Endodermal cell (in vitro differentiated cells): ENCODE results near the gene ZNF423. TPM values are rescaled to one million over a fixed set of nuclear protein-coding genes. Genes with fewer than 3 reads are reported as not detected.
A peak's percentile ranks its signal among the peaks of the same experiment; 100 is the strongest.

Experiments
- DNase-seq: peaks from one replicate; pipeline ENCODE4 v3.0.0-alpha.2; 2017
- H3K27ac ChIP-seq: 2 replicates; pipeline ENCODE4 v1.5.1; 2013; ENCODE audit warnings: mild to moderate bottlenecking, low read depth, low read length, moderate library complexity
- H3K27me3 ChIP-seq: 2 replicates; pipeline ENCODE4 v1.6.1; 2013; ENCODE audit warnings: mild to moderate bottlenecking, low read length, moderate library complexity; ENCODE audit not compliant: insufficient read depth, control insufficient read depth, poor library complexity, severe bottlenecking
- H3K36me3 ChIP-seq: 2 replicates; pipeline ENCODE4 v1.7.0; 2013; ENCODE audit warnings: mild to moderate bottlenecking, low read length, moderate library complexity; ENCODE audit not compliant: control insufficient read depth, insufficient read depth
- H3K4me1 ChIP-seq: one replicate; pipeline ENCODE4 v1.7.0; 2013; ENCODE audit warnings: low read length; ENCODE audit not compliant: control insufficient read depth, insufficient read depth
- H3K4me3 ChIP-seq: 2 replicates; pipeline ENCODE4 v1.5.1; 2013; ENCODE audit warnings: mild to moderate bottlenecking, low read length, moderate library complexity
- H3K9ac ChIP-seq: 2 replicates; pipeline ENCODE4 v1.6.1; 2013; ENCODE audit warnings: mild to moderate bottlenecking, low read length, moderate library complexity; ENCODE audit not compliant: poor library complexity, severe bottlenecking; ENCODE audit errors: extremely low read depth
- H3K9me3 ChIP-seq: 2 replicates; pipeline ENCODE4 v1.6.1; 2013; ENCODE audit warnings: mild to moderate bottlenecking, low read length, moderate library complexity; ENCODE audit not compliant: control insufficient read depth
- H3K27ac Mint-ChIP-seq: 2 replicates; pipeline ENCODE4 v1.8.0; 2020; ENCODE audit warnings: mixed read lengths
- H3K27me3 Mint-ChIP-seq: 2 replicates; pipeline ENCODE4 v1.8.0; 2021; ENCODE audit warnings: mild to moderate bottlenecking, mixed read lengths; ENCODE audit not compliant: insufficient read depth
- H3K36me3 Mint-ChIP-seq: 2 replicates; pipeline ENCODE4 v1.8.0; 2020; ENCODE audit warnings: low read depth, mixed read lengths
- H3K4me1 Mint-ChIP-seq: 2 replicates; pipeline ENCODE4 v1.8.0; 2020; ENCODE audit warnings: mixed read lengths
- H3K4me3 Mint-ChIP-seq: 2 replicates; pipeline ENCODE4 v1.8.0; 2020; ENCODE audit warnings: mild to moderate bottlenecking, moderate library complexity, mixed read lengths
- H3K9me3 Mint-ChIP-seq: 2 replicates; pipeline ENCODE4 v1.8.0; 2020; ENCODE audit warnings: mild to moderate bottlenecking, mixed read lengths
- WGBS, 2 experiments: methylation state at CpG; one replicate each; pipeline versions ENCODE4 v1.1.5 to v1.1.7; 2013; ENCODE audit warnings: missing lambda C conversion rate in 2 of 2, mixed read lengths in 1 of 2; ENCODE audit not compliant: insufficient coverage in 1 of 2, insufficient read length in 1 of 2; 5-methylcytosine and 5-hydroxymethylcytosine counted together
- total RNA-seq, 2 donors: library from RNA; stranded (reverse); fragmentation: NEBNext Ultra II Directional in 1 of 2; extraction: Animal tissue kit (Norgen Biotek cat#: 25700) in 1 of 2; gene quantifications; 2 replicates in 1 of 2; 3 replicates in 1 of 2; pipeline ENCODE4 v1.2.1, GENCODE V29; 2021
- TF ChIP-seq, protein P1 (sequence below): fragments of 200-600 bp; sonication (generic); conservative IDR thresholded peaks from 2 replicates; pipeline ENCODE4 v1.5.0; 2021; ENCODE audit warnings: antibody characterized with exemption, mild to moderate bottlenecking

Gene ZNF423
- total RNA-seq, 2 donors from 2014 or later = 30.3 to 41.9 TPM

DNA sequence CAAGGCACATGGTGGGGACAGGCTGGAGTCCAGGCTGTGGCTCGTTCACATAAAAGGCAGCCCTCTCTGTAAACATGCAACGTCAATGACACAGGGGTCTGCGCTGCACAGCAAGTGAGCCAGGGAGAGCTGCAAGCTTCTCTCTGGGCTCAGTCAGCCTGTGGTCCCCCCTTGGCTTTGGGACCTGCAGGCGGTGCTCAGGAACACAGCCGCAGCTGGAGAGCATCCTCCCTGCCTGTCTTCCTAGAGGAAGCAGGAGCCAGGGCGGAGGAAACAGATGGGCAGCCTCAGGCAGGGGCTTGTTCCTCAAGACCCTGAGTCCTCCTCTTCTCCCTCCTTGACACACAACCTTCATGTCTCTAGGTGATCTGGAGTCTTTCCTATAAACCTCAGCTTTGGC lies 254.3 kb downstream of the ZNF423 start:
- no peaks in the 10 kb centered on the region for H3K27me3 ChIP-seq
- H3K4me1 ChIP-seq = peaks cover 8% of the 10 kb centered on the region
- DNase-seq = peak; percentile 32
- H3K9ac ChIP-seq = no peak overlapping the region
- no peaks in the 10 kb centered on the region for H3K9me3 ChIP-seq
- Mint-ChIP-seq H3K4me1 (peaks cover 9% of the 10 kb centered on the region), H3K4me3 (no peak overlapping the region), H3K27ac (no peak overlapping the region), H3K9me3 (no peaks in the 10 kb centered on the region), H3K36me3 (no peaks in the 10 kb centered on the region), H3K27me3 (no peaks in the 10 kb centered on the region)
- no peaks in the 10 kb centered on the region for H3K36me3 ChIP-seq
- TF ChIP-seq, protein P1, sequence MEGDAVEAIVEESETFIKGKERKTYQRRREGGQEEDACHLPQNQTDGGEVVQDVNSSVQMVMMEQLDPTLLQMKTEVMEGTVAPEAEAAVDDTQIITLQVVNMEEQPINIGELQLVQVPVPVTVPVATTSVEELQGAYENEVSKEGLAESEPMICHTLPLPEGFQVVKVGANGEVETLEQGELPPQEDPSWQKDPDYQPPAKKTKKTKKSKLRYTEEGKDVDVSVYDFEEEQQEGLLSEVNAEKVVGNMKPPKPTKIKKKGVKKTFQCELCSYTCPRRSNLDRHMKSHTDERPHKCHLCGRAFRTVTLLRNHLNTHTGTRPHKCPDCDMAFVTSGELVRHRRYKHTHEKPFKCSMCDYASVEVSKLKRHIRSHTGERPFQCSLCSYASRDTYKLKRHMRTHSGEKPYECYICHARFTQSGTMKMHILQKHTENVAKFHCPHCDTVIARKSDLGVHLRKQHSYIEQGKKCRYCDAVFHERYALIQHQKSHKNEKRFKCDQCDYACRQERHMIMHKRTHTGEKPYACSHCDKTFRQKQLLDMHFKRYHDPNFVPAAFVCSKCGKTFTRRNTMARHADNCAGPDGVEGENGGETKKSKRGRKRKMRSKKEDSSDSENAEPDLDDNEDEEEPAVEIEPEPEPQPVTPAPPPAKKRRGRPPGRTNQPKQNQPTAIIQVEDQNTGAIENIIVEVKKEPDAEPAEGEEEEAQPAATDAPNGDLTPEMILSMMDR = no peak
- WGBS, 2 experiments = 89 to 100% methylated on average over 5 to 6 of the region's 6 CpGs
- H3K27ac ChIP-seq = no peak overlapping the region
- no peak overlapping the region for H3K4me3 ChIP-seq

DNA sequence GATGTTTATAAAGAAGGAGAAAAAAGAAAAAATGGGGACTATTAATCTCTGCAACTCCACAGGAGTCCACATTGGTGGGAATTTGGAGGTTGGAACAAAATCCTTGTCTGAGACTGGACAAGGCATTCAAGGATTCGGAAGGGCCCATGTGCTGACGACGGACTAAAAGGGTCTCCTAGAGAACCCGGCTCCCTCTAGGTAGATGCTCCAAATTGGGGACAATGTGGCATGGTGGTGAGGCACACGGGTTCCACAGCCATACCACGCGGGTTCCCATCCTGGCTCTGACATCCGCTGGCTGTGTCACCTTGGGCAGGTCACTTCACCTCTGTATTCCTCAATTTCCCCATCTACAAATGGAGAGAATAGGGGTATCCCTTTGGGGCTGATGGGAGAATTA lies 254.9 kb downstream of the ZNF423 start:
- H3K27ac ChIP-seq = no peak overlapping the region
- peak; percentile 8 for DNase-seq

DNA sequence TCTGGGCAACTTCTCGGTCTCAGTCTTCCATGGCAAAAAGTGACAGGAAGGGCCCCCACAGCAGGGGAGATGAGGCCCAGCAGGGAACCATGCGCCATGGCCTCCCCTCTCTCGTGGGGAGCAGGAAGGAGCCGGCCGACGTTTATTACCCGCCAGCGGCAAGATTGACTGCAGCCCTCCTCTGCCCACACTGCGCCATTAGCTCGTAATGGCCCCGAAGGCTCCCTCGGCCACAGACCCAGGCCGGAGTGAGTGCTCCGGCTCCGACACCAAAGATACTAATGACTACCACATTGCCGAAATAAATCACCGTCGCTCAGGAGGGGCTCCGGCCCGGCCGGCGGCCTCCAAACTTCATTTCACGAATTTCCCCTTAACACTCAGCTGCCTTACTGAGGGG lies 255.4 kb downstream of the ZNF423 start:
- H3K4me1 ChIP-seq = peaks cover 12% of the 10 kb centered on the region
- peak overlapping the region; percentile 62 for H3K27ac Mint-ChIP-seq
- no peak overlapping the region for H3K4me3 Mint-ChIP-seq

More for the DNA sequence above, 254.9 kb downstream of the ZNF423 start:
- Histone ChIP-seq H3K9me3 (no peaks in the 10 kb centered on the region), H3K27me3 (no peaks in the 10 kb centered on the region), H3K4me3 (no peak overlapping the region), H3K36me3 (no peaks in the 10 kb centered on the region), H3K4me1 (peaks cover 12% of the 10 kb centered on the region), H3K9ac (no peak overlapping the region)
- WGBS, 2 experiments = 88 to 100% methylated on average over 4 to 8 of the region's 8 CpGs
- H3K4me1 Mint-ChIP-seq = peaks cover 14% of the 10 kb centered on the region
- H3K36me3 Mint-ChIP-seq = no peaks in the 10 kb centered on the region
- TF ChIP-seq, protein P1 = no peak
- H3K4me3 Mint-ChIP-seq = no peak overlapping the region
- H3K9me3 Mint-ChIP-seq = no peaks in the 10 kb centered on the region
- H3K27me3 Mint-ChIP-seq = no peaks in the 10 kb centered on the region
- H3K27ac Mint-ChIP-seq = peak overlapping the region; percentile 62

More for the DNA sequence above, 255.4 kb downstream of the ZNF423 start:
- Histone ChIP-seq H3K9me3 (no peaks in the 10 kb centered on the region), H3K4me3 (no peak overlapping the region), H3K9ac (no peak overlapping the region), H3K36me3 (no peaks in the 10 kb centered on the region), H3K27me3 (no peaks in the 10 kb centered on the region), H3K27ac (no peak overlapping the region)
- peak; percentile 34 for DNase-seq
- Mint-ChIP-seq H3K36me3 (no peaks in the 10 kb centered on the region), H3K9me3 (no peaks in the 10 kb centered on the region), H3K27me3 (no peaks in the 10 kb centered on the region), H3K4me1 (peaks cover 16% of the 10 kb centered on the region)
- WGBS, 2 experiments = 88 to 89% methylated on average over 6 to 23 of the region's 23 CpGs
- TF ChIP-seq, protein P1 = no peak
